ENCODE results near the gene CCDC13.

CCDC13 gene

GRCh38 chr3:42752961-42753360 lies 20.1 kb downstream of the CCDC13 start:
- no peak for DNase-seq (ENCODE audit: low read depth in 3 of 3, low spot score in 1 of 3)

GRCh38 chr3:42752441-42752840 lies 20.6 kb downstream of the CCDC13 start:
- no peak for DNase-seq (ENCODE audit: low read depth in 3 of 3, low spot score in 1 of 3)

- DNase-seq (ENCODE audit: low read depth in 3 of 3, low spot score in 1 of 3) = no peak
Measured at GRCh38 chr3:42751609-42752008, 21.4 kb downstream of the CCDC13 start.

GRCh38 chr3:42750834-42751233 lies 22.2 kb downstream of the CCDC13 start:
- DNase-seq (ENCODE audit: low read depth in 3 of 3, low spot score in 1 of 3) = no peak

GRCh38 chr3:42749753-42750231 lies 23.3 kb downstream of the CCDC13 start:
- DNase-seq (ENCODE audit: low read depth in 3 of 3, low spot score in 1 of 3) = no peak

- DNase-seq (ENCODE audit: low read depth in 3 of 3, low spot score in 1 of 3) = no peak
Measured at GRCh38 chr3:42749025-42749752, 23.9 kb downstream of the CCDC13 start.

GRCh38 chr3:42747581-42747980 lies 25.5 kb downstream of the CCDC13 start:
- no peak for DNase-seq (ENCODE audit: low read depth in 3 of 3, low spot score in 1 of 3)

GRCh38 chr3:42746455-42747450 lies 26.3 kb downstream of the CCDC13 start:
- DNase-seq (ENCODE audit: low read depth in 3 of 3, low spot score in 1 of 3) = no peak

GRCh38 chr3:42745776-42746454 lies 27.1 kb downstream of the CCDC13 start:
- no peak for DNase-seq (ENCODE audit: low read depth in 3 of 3, low spot score in 1 of 3)

- DNase-seq (ENCODE audit: low read depth in 3 of 3, low spot score in 1 of 3) = no peak
Measured at GRCh38 chr3:42745291-42745745, 27.7 kb downstream of the CCDC13 start.

- DNase-seq (ENCODE audit: low read depth in 3 of 3, low spot score in 1 of 3) = no peak
Measured at GRCh38 chr3:42743204-42743995, 29.7 kb downstream of the CCDC13 start.

- DNase-seq (ENCODE audit: low read depth in 3 of 3, low spot score in 1 of 3) = no peak
Measured at GRCh38 chr3:42742688-42743087, 30.4 kb downstream of the CCDC13 start.

- no peak for DNase-seq (ENCODE audit: low read depth in 3 of 3, low spot score in 1 of 3)
Measured at GRCh38 chr3:42742259-42742658, 30.8 kb downstream of the CCDC13 start.

GRCh38 chr3:42741796-42742195 lies 31.3 kb downstream of the CCDC13 start:
- no peak for DNase-seq (ENCODE audit: low read depth in 3 of 3, low spot score in 1 of 3)

- no peak for DNase-seq (ENCODE audit: low read depth in 3 of 3, low spot score in 1 of 3)
Measured at GRCh38 chr3:42739401-42740158, 33.5 kb downstream of the CCDC13 start.

- DNase-seq (ENCODE audit: low read depth in 3 of 3, low spot score in 1 of 3) = no peak
Measured at GRCh38 chr3:42736531-42736930, 36.5 kb downstream of the CCDC13 start.

- DNase-seq (ENCODE audit: low read depth in 3 of 3, low spot score in 1 of 3) = no peak
Measured at GRCh38 chr3:42736081-42736480, 37.0 kb downstream of the CCDC13 start.

- DNase-seq (ENCODE audit: low read depth in 3 of 3, low spot score in 1 of 3) = no peak
Measured at GRCh38 chr3:42735615-42736014, 37.4 kb downstream of the CCDC13 start.

GRCh38 chr3:42735019-42735418 lies 38.0 kb downstream of the CCDC13 start:
- no peak for DNase-seq (ENCODE audit: low read depth in 3 of 3, low spot score in 1 of 3)
